ENCODE measurements around the gene CENPB.

DNA sequence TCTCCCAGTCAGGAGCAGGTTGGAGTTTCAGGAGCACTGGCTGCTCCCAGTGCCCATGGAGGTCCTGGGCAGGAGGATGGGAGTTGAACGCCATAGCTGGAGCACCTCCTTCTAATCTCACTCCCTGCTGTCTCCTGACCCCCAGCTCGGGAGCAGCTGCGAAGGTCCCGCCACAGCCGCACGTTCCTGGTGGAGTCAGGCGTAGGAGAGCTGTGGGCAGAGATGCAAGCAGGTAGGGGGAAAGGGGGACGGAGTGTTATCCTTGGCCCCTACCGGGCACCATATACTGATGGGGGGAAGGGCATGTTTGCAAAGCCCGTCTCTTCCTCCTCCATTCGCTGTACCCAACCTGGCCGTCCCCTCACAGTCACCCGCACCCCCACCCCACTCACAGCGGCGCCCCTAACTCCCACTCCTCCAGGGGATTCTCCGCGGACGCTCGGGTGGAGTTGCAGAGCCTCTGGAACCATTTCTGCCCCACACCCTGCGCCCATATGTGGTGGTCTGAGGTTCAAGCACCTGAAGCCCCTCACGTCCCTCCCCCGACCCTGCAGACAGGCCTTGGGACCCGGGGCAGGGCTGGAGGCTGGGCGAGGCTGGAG, 37.4 kb downstream of the CENPB start:
- TF ChIP-seq EZH2 (IDR thresholded peaks at IDR 0.05; ENCODE audit: insufficient read depth, poor library complexity, severe bottlenecking) = no peak
- no peak for TF ChIP-seq EZH2phosphoT487 (IDR thresholded peaks at IDR 0.05; ENCODE audit: insufficient read depth, low read depth)

All from GM23248 (cell line).